ENCODE data around the gene MAN2A1. TPM values are rescaled to one million over a fixed set of nuclear protein-coding genes. Genes with fewer than 3 reads are reported as not detected.

MAN2A1 gene
- total RNA-seq, 4 donors from 2014 or later: 38.3 to 51.9 (median 46.2) TPM

GRCh38 chr5:109711673-109712072 is 21.9 kb downstream of the MAN2A1 start:
- no peak for ATAC-seq (ENCODE audit: low FRiP score)
- DNase-seq (ENCODE audit: low spot score): no peak
- TF ChIP-seq CTCF (IDR thresholded peaks at IDR 0.05): no peak

- ATAC-seq (ENCODE audit: low FRiP score) (no peak), DNase-seq (ENCODE audit: low spot score) (no peak)
- no peak for TF ChIP-seq CTCF (IDR thresholded peaks at IDR 0.05)
Observed at GRCh38 chr5:109713453-109713852, 23.7 kb downstream of the MAN2A1 start.

- TF ChIP-seq CTCF (IDR thresholded peaks at IDR 0.05): no peak
- no peak for DNase-seq (ENCODE audit: low spot score)
- no peak for ATAC-seq (ENCODE audit: low FRiP score)
Observed at GRCh38 chr5:109714592-109714991, 24.9 kb downstream of the MAN2A1 start.

GRCh38 chr5:109718216-109718615 is 28.5 kb downstream of the MAN2A1 start:
- TF ChIP-seq CTCF (IDR thresholded peaks at IDR 0.05): no peak
- no peak for DNase-seq (ENCODE audit: low spot score)
- no peak for ATAC-seq (ENCODE audit: low FRiP score)

- no peak for TF ChIP-seq CTCF (IDR thresholded peaks at IDR 0.05)
- ATAC-seq (ENCODE audit: low FRiP score) (no peak), DNase-seq (ENCODE audit: low spot score) (no peak)
Observed at GRCh38 chr5:109718632-109719031, 28.9 kb downstream of the MAN2A1 start.

- ATAC-seq (ENCODE audit: low FRiP score) (no peak), DNase-seq (ENCODE audit: low spot score) (no peak)
- TF ChIP-seq CTCF (IDR thresholded peaks at IDR 0.05): no peak
Observed at GRCh38 chr5:109719978-109720377, 30.3 kb downstream of the MAN2A1 start.

- ATAC-seq (ENCODE audit: low FRiP score): no peak
- TF ChIP-seq CTCF (IDR thresholded peaks at IDR 0.05): no peak
- no peak for DNase-seq (ENCODE audit: low spot score)
Observed at GRCh38 chr5:109721741-109722140, 32.0 kb downstream of the MAN2A1 start.
